DOHH2 (cell line): ENCODE results near the gene CIB4.

Experiments
- EZH2phosphoT487 ChIP-seq: fragments of 200-600 bp; sonication (generic); IDR thresholded peaks from 2 replicates; pipeline ENCODE4 v1.6.1; 2017; ENCODE audit warnings: borderline replicate concordance, mild to moderate bottlenecking, antibody characterized with exemption, low read length, moderate library complexity, mixed read lengths
- TF ChIP-seq, protein P1 (sequence below): fragments of 200-600 bp; sonication (generic); IDR thresholded peaks from one replicate; pipeline ENCODE4 v1.5.1; 2014; ENCODE audit warnings: antibody characterized with exemption, mild to moderate bottlenecking, low read depth, low read length; ENCODE audit not compliant: poor library complexity, severe bottlenecking

DNA sequence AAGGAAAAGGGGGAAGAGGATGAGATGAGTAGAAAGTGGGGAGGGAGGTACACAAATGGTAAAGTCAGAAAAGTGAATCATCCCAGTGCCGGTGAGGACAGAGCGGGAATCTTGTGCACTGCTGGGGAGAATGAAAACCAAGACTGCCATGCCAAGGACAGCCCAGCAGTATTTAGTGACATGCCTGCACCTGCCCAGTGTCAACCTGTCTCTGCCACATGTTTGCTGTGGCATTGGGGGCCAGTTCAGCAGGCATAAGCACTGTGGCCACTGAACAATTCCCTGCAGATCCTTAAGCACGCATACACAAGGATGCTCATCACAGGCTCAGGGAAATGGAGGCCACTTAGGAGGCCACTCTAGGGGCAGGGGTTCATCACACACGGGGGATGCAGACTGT, 46.2 kb upstream of the CIB4 start:
- TF ChIP-seq, protein P1, sequence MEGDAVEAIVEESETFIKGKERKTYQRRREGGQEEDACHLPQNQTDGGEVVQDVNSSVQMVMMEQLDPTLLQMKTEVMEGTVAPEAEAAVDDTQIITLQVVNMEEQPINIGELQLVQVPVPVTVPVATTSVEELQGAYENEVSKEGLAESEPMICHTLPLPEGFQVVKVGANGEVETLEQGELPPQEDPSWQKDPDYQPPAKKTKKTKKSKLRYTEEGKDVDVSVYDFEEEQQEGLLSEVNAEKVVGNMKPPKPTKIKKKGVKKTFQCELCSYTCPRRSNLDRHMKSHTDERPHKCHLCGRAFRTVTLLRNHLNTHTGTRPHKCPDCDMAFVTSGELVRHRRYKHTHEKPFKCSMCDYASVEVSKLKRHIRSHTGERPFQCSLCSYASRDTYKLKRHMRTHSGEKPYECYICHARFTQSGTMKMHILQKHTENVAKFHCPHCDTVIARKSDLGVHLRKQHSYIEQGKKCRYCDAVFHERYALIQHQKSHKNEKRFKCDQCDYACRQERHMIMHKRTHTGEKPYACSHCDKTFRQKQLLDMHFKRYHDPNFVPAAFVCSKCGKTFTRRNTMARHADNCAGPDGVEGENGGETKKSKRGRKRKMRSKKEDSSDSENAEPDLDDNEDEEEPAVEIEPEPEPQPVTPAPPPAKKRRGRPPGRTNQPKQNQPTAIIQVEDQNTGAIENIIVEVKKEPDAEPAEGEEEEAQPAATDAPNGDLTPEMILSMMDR = no peak
- no peak for TF ChIP-seq EZH2phosphoT487
